H9 (cell line): Measurements from ENCODE around the gene ZBED5. TPM values are rescaled to one million over a fixed set of nuclear protein-coding genes. Genes with fewer than 3 reads are reported as not detected.
"Not testable (repeated sequence)": the region's sequence is repeated elsewhere in the genome, so short reads cannot be mapped to it uniquely, and the experiment has no call there.

Experiments
- DNase-seq: peaks from one replicate; pipeline ENCODE4 v3.0.0-alpha.2; 2017
- H2AFZ ChIP-seq: one replicate; pipeline ENCODE4 v1.6.1; 2013; ENCODE audit warnings: mild to moderate bottlenecking, low read length, control low read depth, moderate library complexity
- H2AK5ac ChIP-seq: 2 replicates; pipeline ENCODE4 v1.6.1; 2013; ENCODE audit warnings: low read length, control low read depth, mixed read lengths; ENCODE audit not compliant: insufficient read length
- H2BK120ac ChIP-seq: one replicate; pipeline ENCODE4 v1.6.1; 2013; ENCODE audit warnings: low read depth, mild to moderate bottlenecking, low read length, control low read depth, inconsistent platforms; ENCODE audit not compliant: poor library complexity, severe bottlenecking
- H2BK12ac ChIP-seq: 2 replicates; pipeline ENCODE4 v1.6.1; 2013; ENCODE audit warnings: low read length, control low read depth, mixed read lengths, low read depth; ENCODE audit not compliant: insufficient read length
- H2BK15ac ChIP-seq: 2 replicates; pipeline ENCODE4 v1.6.1; 2013; ENCODE audit warnings: low read depth, low read length, control low read depth
- H2BK20ac ChIP-seq: one replicate; pipeline ENCODE4 v1.6.1; 2013; ENCODE audit warnings: low read depth, mild to moderate bottlenecking, low read length, control low read depth, inconsistent platforms; ENCODE audit not compliant: poor library complexity, severe bottlenecking
- H2BK5ac ChIP-seq: 2 replicates; pipeline ENCODE4 v1.6.1; 2013; ENCODE audit warnings: low read length, control low read depth, mixed read lengths; ENCODE audit not compliant: insufficient read length
- H3K14ac ChIP-seq: 2 replicates; pipeline ENCODE4 v1.6.1; 2013; ENCODE audit warnings: low read length, control low read depth; ENCODE audit not compliant: insufficient read depth
- H3K18ac ChIP-seq: 2 replicates; pipeline ENCODE4 v1.6.1; 2013; ENCODE audit warnings: low read depth, mild to moderate bottlenecking, mixed read lengths, low read length, control low read depth; ENCODE audit not compliant: insufficient read length
- H3K23ac ChIP-seq: 2 replicates; pipeline ENCODE4 v1.6.1; 2013; ENCODE audit warnings: low read length, control low read depth, mixed read lengths, low read depth; ENCODE audit not compliant: insufficient read length
- H3K23me2 ChIP-seq: 2 replicates; pipeline ENCODE4 v1.6.1; 2013; ENCODE audit warnings: low read depth, mild to moderate bottlenecking, mixed read lengths, low read length, control low read depth; ENCODE audit not compliant: insufficient read length, poor library complexity, severe bottlenecking
- H3K27ac ChIP-seq: 2 replicates; pipeline ENCODE4 v1.5.1; 2013; ENCODE audit warnings: low read length, control low read depth, mixed read lengths, low read depth; ENCODE audit not compliant: insufficient read length
- H3K27me3 ChIP-seq: 2 replicates; pipeline ENCODE4 v1.6.1; 2013; ENCODE audit warnings: low read length, control low read depth, inconsistent platforms; ENCODE audit not compliant: insufficient read depth
- H3K4ac ChIP-seq: 2 replicates; pipeline ENCODE4 v1.6.1; 2013; ENCODE audit warnings: low read depth, mild to moderate bottlenecking, control low read depth, inconsistent platforms, low read length, moderate library complexity
- H3K4me1 ChIP-seq: 2 replicates; pipeline ENCODE4 v1.6.1; 2013; ENCODE audit warnings: low read length, control low read depth, inconsistent platforms; ENCODE audit not compliant: insufficient read depth
- H3K4me2 ChIP-seq: 2 replicates; pipeline ENCODE4 v1.6.1; 2013; ENCODE audit warnings: low read length, control low read depth, mixed read lengths; ENCODE audit not compliant: insufficient read length, insufficient read depth
- H3K56ac ChIP-seq: 2 replicates; pipeline ENCODE4 v1.6.1; 2013; ENCODE audit warnings: low read depth, mild to moderate bottlenecking, mixed read lengths, low read length, control low read depth; ENCODE audit not compliant: insufficient read length
- H3K79me1 ChIP-seq: 2 replicates; pipeline ENCODE4 v1.6.1; 2013; ENCODE audit warnings: low read depth, mild to moderate bottlenecking, moderate library complexity, low read length, control low read depth, inconsistent platforms; ENCODE audit not compliant: insufficient read depth, poor library complexity, severe bottlenecking
- H3K79me2 ChIP-seq: 2 replicates; pipeline ENCODE4 v1.6.1; 2013; ENCODE audit warnings: low read length, control low read depth, inconsistent platforms; ENCODE audit not compliant: insufficient read depth
- H3K9ac ChIP-seq: 2 replicates; pipeline ENCODE4 v1.6.1; 2013; ENCODE audit warnings: low read length, control low read depth, mixed read lengths; ENCODE audit not compliant: insufficient read length; ENCODE audit errors: extremely low read depth
- H3K9me3 ChIP-seq: one replicate; pipeline ENCODE4 v1.6.1; 2013; ENCODE audit warnings: low read depth, low read length, inconsistent platforms; ENCODE audit not compliant: control insufficient read depth
- H3T11ph ChIP-seq: one replicate; pipeline ENCODE4 v1.6.1; 2013; ENCODE audit warnings: mild to moderate bottlenecking, low read length, control low read depth, inconsistent platforms
- H4K20me1 ChIP-seq: one replicate; pipeline ENCODE4 v1.6.1; 2013; ENCODE audit not compliant: control insufficient read depth, insufficient read length, insufficient read depth
- H4K5ac ChIP-seq: 2 replicates; pipeline ENCODE4 v1.6.1; 2013; ENCODE audit warnings: low read depth, mild to moderate bottlenecking, mixed read lengths, low read length, control low read depth; ENCODE audit not compliant: insufficient read length
- H4K8ac ChIP-seq: replicated peaks from 2 replicates; pipeline ENCODE4 v1.6.1; 2013; ENCODE audit warnings: low read length, control low read depth, mixed read lengths, low read depth; ENCODE audit not compliant: insufficient read length
- H4K91ac ChIP-seq: 2 replicates; pipeline ENCODE4 v1.6.1; 2013; ENCODE audit warnings: low read depth, mild to moderate bottlenecking, moderate library complexity, mixed read lengths, low read length, control low read depth; ENCODE audit not compliant: insufficient read length
- H3K27ac Mint-ChIP-seq, 3 experiments: 2 replicates in 2 of 3; 3 replicates in 1 of 3; pipeline ENCODE4 v1.8.0; 2020 to 2021; ENCODE audit warnings: mixed read lengths in 3 of 3, mild to moderate bottlenecking in 1 of 3, moderate library complexity in 1 of 3
- H3K27me3 Mint-ChIP-seq: 2 replicates; pipeline ENCODE4 v1.8.0; 2021; ENCODE audit warnings: low read depth, mild to moderate bottlenecking, moderate library complexity, mixed read lengths
- H3K36me3 Mint-ChIP-seq, 3 experiments: 2 replicates in 2 of 3; 3 replicates in 1 of 3; pipeline ENCODE4 v1.8.0; 2020 to 2021; ENCODE audit warnings: low read depth in 3 of 3, mixed read lengths in 3 of 3; ENCODE audit not compliant: insufficient read depth in 1 of 3
- H3K4me1 Mint-ChIP-seq, 2 experiments: 2 replicates each; pipeline ENCODE4 v1.8.0; 2020; ENCODE audit warnings: mixed read lengths in 2 of 2
- H3K4me3 Mint-ChIP-seq, 2 experiments: 2 replicates in 1 of 2; 3 replicates in 1 of 2; pipeline ENCODE4 v1.8.0; 2020 to 2021; ENCODE audit warnings: mild to moderate bottlenecking in 2 of 2, mixed read lengths in 2 of 2, moderate library complexity in 1 of 2
- H3K9me3 Mint-ChIP-seq, 2 experiments: 2 replicates in 1 of 2; 3 replicates in 1 of 2; pipeline ENCODE4 v1.8.0; 2020; ENCODE audit warnings: mild to moderate bottlenecking in 2 of 2, mixed read lengths in 2 of 2, moderate library complexity in 1 of 2
- CTCF ChIP-seq: fragments of 200-600 bp; sonication (generic); conservative IDR thresholded peaks from 3 replicates; pipeline ENCODE4 v1.8.0; 2021; ENCODE audit warnings: antibody characterized with exemption, mild to moderate bottlenecking
- WGBS: extraction: QIAGEN DNeasy Blood & Tissue Kit; methylation state at CpG from one replicate; pipeline ENCODE4 v1.1.7; 2013; ENCODE audit warnings: missing lambda C conversion rate, low lambda C conversion rate, mixed read lengths; ENCODE audit not compliant: insufficient read length; ENCODE audit errors: extremely low coverage; 5-methylcytosine and 5-hydroxymethylcytosine counted together
- total RNA-seq: library from RNA; stranded (reverse); gene quantifications from 2 replicates; pipeline ENCODE4 v1.2.1, GENCODE V29; 2021

Gene ZBED5
- total RNA-seq, 1 experiment from 2014 or later, result 65.8 TPM

- Histone ChIP-seq H3K9me3 (no peaks in the 10 kb centered on the region), H3K4ac (no peak overlapping the region), H3K14ac (no peak overlapping the region), H2AFZ (no peak overlapping the region), H2BK15ac (no peak overlapping the region), H3K4me1 (no peaks in the 10 kb centered on the region; the same call in 1 of the 2 replicates), H2AK5ac (no peak overlapping the region), H4K20me1 (no peaks in the 10 kb centered on the region), H3K9ac (no peak overlapping the region), H2BK20ac (no peak overlapping the region), H4K91ac (no peak overlapping the region), H3K23ac (no peak overlapping the region), H3K79me1 (no peaks in the 10 kb centered on the region), H3T11ph (no peak overlapping the region), H3K18ac (no peak overlapping the region), H3K23me2 (no peaks in the 10 kb centered on the region), H3K27me3 (no peaks in the 10 kb centered on the region), H2BK5ac (no peak overlapping the region), H3K79me2 (no peaks in the 10 kb centered on the region), H2BK120ac (no peak overlapping the region), H3K4me2 (no peak overlapping the region), H3K56ac (no peak overlapping the region), H2BK12ac (no peak overlapping the region), H4K8ac (no peak overlapping the region), H4K5ac (no peak overlapping the region), H3K27ac (no peak overlapping the region)
- 0 out of 4 replicates have a peak, but pooled peaks cover 0 to 2% of the 10 kb centered on the region in 2 experiments for H3K4me1 Mint-ChIP-seq
- H3K4me3 Mint-ChIP-seq, result no peak overlapping the region
- H3K36me3 Mint-ChIP-seq, result no peaks in the 10 kb centered on the region
- no peaks in the 10 kb centered on the region for H3K9me3 Mint-ChIP-seq
- DNase-seq, result no peak
- no peak overlapping the region for H3K27ac Mint-ChIP-seq
- H3K27me3 Mint-ChIP-seq, result peaks cover 3% of the 10 kb centered on the region; the same call in 1 of the 2 replicates
- no peak for TF ChIP-seq CTCF
These were observed 19.8 kb downstream of the ZBED5 start for GRCh38 chr11:10838083-10838482.

GRCh38 chr11:10836884-10837283, 21.0 kb downstream of the ZBED5 start:
- H3K4me2 ChIP-seq, H3K36me3 Mint-ChIP-seq, H2BK15ac ChIP-seq, H3K4me3 Mint-ChIP-seq, DNase-seq, H3K9me3 ChIP-seq, H4K8ac ChIP-seq, H4K5ac ChIP-seq, H2BK5ac ChIP-seq, H3K23ac ChIP-seq, H4K91ac ChIP-seq, H4K20me1 ChIP-seq, H2BK12ac ChIP-seq, H3K4me1 ChIP-seq, H2AK5ac ChIP-seq, H3K56ac ChIP-seq, H3K27me3 ChIP-seq, H3K9me3 Mint-ChIP-seq, H3K27me3 Mint-ChIP-seq, H2AFZ ChIP-seq, H3K14ac ChIP-seq, H3K79me1 ChIP-seq, H3K4me1 Mint-ChIP-seq, H3K23me2 ChIP-seq, H3T11ph ChIP-seq, H2BK20ac ChIP-seq, H3K4ac ChIP-seq, H3K18ac ChIP-seq, H2BK120ac ChIP-seq, H3K9ac ChIP-seq, H3K27ac Mint-ChIP-seq, H3K27ac ChIP-seq, H3K79me2 ChIP-seq: not testable (repeated sequence)
- no CpG with 5 or more reads among the region's 4 CpGs for WGBS
